ENCODE results near the gene TRIM8. TPM values are rescaled to one million over a fixed set of nuclear protein-coding genes. Genes with fewer than 3 reads are reported as not detected.

TRIM8 gene, protein sequence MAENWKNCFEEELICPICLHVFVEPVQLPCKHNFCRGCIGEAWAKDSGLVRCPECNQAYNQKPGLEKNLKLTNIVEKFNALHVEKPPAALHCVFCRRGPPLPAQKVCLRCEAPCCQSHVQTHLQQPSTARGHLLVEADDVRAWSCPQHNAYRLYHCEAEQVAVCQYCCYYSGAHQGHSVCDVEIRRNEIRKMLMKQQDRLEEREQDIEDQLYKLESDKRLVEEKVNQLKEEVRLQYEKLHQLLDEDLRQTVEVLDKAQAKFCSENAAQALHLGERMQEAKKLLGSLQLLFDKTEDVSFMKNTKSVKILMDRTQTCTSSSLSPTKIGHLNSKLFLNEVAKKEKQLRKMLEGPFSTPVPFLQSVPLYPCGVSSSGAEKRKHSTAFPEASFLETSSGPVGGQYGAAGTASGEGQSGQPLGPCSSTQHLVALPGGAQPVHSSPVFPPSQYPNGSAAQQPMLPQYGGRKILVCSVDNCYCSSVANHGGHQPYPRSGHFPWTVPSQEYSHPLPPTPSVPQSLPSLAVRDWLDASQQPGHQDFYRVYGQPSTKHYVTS
- 56.3 TPM for polyA plus RNA-seq
- long read RNA-seq, donor 1, full-length matches to known transcripts, result 6 of 6 reads
- long read RNA-seq, donor 1, partial matches to known transcripts, result 0 of 6 reads
- long read RNA-seq, donor 1, other reads (novel, unspliced or antisense), result 0 of 6 reads
- long read RNA-seq, donor 2, full-length matches to known transcripts, result 16 of 16 reads
- long read RNA-seq, donor 2, partial matches to known transcripts, result 0 of 16 reads
- long read RNA-seq, donor 2, other reads (novel, unspliced or antisense), result 0 of 16 reads
- long read RNA-seq, donor 3, result 0 reads
- long read RNA-seq, donor 4, full-length matches to known transcripts, result 1 of 1 reads
- long read RNA-seq, donor 4, partial matches to known transcripts, result 0 of 1 reads
- long read RNA-seq, donor 4, other reads (novel, unspliced or antisense), result 0 of 1 reads
- long read RNA-seq, donor 5, full-length matches to known transcripts, result 4 of 4 reads
- long read RNA-seq, donor 5, partial matches to known transcripts, result 0 of 4 reads
- long read RNA-seq, donor 5, other reads (novel, unspliced or antisense), result 0 of 4 reads
- long read RNA-seq, donor 6, full-length matches to known transcripts, result 11 of 11 reads
- long read RNA-seq, donor 6, partial matches to known transcripts, result 0 of 11 reads
- long read RNA-seq, donor 6, other reads (novel, unspliced or antisense), result 0 of 11 reads
- long read RNA-seq, donor 7, full-length matches to known transcripts, result 9 of 9 reads
- long read RNA-seq, donor 7, partial matches to known transcripts, result 0 of 9 reads
- long read RNA-seq, donor 7, other reads (novel, unspliced or antisense), result 0 of 9 reads
- long read RNA-seq, donor 8, full-length matches to known transcripts, result 9 of 9 reads
- long read RNA-seq, donor 8, partial matches to known transcripts, result 0 of 9 reads
- long read RNA-seq, donor 8, other reads (novel, unspliced or antisense), result 0 of 9 reads
- long read RNA-seq, donor 9, full-length matches to known transcripts, result 4 of 4 reads
- long read RNA-seq, donor 9, partial matches to known transcripts, result 0 of 4 reads
- long read RNA-seq, donor 9, other reads (novel, unspliced or antisense), result 0 of 4 reads
- long read RNA-seq, donor 10, full-length matches to known transcripts, result 7 of 7 reads
- long read RNA-seq, donor 10, partial matches to known transcripts, result 0 of 7 reads
- long read RNA-seq, donor 10, other reads (novel, unspliced or antisense), result 0 of 7 reads
- long read RNA-seq, donor 11, full-length matches to known transcripts, result 10 of 10 reads
- long read RNA-seq, donor 11, partial matches to known transcripts, result 0 of 10 reads
- long read RNA-seq, donor 11, other reads (novel, unspliced or antisense), result 0 of 10 reads

DNA sequence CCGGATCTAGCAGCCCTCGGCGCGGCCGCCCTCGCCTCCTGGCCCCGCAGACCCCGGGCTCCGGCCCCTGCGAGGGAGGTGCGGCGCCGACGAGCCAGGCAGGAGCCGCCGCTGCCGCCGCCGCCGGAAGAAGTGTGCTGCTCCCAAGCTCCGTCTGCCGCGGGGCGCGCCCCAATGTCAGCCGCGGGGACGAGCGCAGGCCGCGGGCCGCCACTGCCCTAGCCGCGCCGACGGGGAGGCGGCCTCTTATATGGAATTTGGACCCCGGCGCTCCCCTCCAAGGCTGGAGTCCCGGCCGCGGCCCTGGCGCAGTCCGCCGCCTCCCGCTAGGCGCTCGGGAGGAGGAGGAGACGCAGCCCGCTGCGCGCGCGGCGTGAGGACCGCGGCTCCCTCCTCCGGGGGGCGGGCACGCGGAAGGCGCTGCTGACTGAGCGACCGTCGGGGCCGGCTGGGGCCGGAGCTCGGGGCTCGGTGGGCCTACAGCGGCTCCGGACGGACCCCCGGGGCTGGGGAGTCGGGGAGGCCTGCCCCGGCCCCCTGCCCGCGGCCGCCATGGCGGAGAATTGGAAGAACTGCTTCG lies at the start of gene TRIM8:
Gene TRIM8, plus strand, starts transcription at position 414 of the 580 bp plus-strand sequence. Its CDS starts 139 bp downstream, at position 553.
- DNase-seq, result peak; percentile 71 to 89
- WGBS (ENCODE audit: insufficient coverage, low lambda C conversion rate), result no CpG with 5 or more reads among the region's 80 CpGs

DNA sequence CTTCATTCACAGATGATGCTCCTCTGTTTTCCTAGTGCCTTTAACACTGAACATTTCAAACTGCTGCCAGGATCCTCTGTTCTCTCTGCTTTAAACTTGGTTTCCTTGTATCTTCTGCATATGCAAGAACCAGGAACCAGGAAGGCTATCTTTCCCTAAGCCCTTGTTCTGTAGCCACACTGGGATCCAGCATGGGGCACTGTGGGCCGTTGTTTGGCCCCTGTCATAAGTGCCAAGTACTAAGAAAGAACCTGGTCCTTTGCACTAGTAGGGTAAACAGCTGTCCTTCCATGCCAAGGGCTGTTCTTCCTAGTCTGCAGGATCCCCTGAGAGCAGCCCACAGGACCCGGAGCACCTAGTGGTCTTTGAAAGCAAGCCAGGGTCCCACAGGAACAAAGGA lies 49.0 kb upstream of the TRIM8 start:
- Histone ChIP-seq H3K9me3 (ENCODE audit: control insufficient read depth, low read depth, low read length) (no peaks in the 10 kb centered on the region), H3K4me3 (ENCODE audit: low read length) (no peak overlapping the region), H3K27ac (ENCODE audit: low read length) (no peak overlapping the region), H3K4me1 (ENCODE audit: control insufficient read depth, insufficient read depth, low read length) (peaks cover 45% of the 10 kb centered on the region), H3K27me3 (ENCODE audit: control insufficient read depth, insufficient read depth, low read length) (no peaks in the 10 kb centered on the region), H3K36me3 (ENCODE audit: control insufficient read depth, insufficient read depth, low read length) (peaks cover 28% of the 10 kb centered on the region)
- no peak for DNase-seq
- no CpG with 5 or more reads among the region's 2 CpGs for WGBS (ENCODE audit: insufficient coverage, low lambda C conversion rate)

More for the DNA sequence above, at the start of gene TRIM8:
- Histone ChIP-seq H3K36me3 (ENCODE audit: control insufficient read depth, insufficient read depth, low read length) (peaks cover 19% of the 10 kb centered on the region), H3K27me3 (ENCODE audit: control insufficient read depth, insufficient read depth, low read length) (no peaks in the 10 kb centered on the region), H3K4me3 (ENCODE audit: low read length) (peak within 1 kb of the TSS; percentile 63), H3K27ac (ENCODE audit: low read length) (peak within 1 kb of the TSS; percentile 99), H3K4me1 (ENCODE audit: control insufficient read depth, insufficient read depth, low read length) (peaks cover 28% of the 10 kb centered on the region), H3K9me3 (ENCODE audit: control insufficient read depth, low read depth, low read length) (no peaks in the 10 kb centered on the region)

DNA sequence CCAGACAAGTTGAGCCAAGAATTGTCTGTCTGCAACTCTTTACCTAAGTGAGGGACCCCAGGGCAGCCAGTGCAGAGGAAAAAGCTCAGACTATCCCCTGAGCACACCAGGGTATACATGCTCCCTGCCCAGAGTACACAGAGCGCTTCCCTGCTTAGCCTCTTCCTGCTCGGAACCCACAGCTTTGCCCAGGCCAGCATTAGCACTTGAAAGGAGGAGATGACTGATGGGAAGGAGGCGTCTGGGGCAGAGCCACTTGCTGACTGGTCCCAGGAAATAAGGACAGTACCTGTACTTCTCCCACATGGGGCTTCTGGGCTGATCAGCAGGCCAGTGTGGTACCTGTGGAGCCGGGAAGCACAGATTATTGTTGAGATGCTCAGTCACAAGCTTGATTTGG lies 48.4 kb upstream of the TRIM8 start:
- WGBS (ENCODE audit: insufficient coverage, low lambda C conversion rate), result no CpG with 5 or more reads among the region's 4 CpGs

DNA sequence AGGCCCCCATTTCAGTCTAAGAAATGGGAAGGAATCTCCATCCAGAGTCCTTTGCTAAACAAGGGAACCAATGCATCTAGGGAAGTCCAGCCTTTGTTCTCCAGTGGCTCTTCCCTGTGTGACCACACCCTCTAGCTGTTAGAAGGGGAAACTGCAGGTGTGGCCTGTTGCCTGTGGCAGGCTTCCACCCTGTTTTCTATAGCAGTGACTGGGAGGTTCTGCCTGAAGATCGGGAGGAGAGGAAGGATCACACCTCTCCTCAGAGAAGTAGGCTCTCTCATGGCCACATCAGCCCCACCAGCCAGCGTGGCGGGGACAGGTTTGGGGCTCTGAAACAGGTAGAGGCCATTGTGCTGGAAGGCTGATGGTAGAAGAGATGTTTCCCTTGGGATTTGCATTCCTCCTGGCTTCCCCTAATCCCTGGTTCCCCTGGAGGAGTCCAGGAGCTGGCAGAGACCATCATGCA lies 47.7 kb upstream of the TRIM8 start:
- no CpG with 5 or more reads among the region's 3 CpGs for WGBS (ENCODE audit: insufficient coverage, low lambda C conversion rate)
- Histone ChIP-seq H3K27me3 (ENCODE audit: control insufficient read depth, insufficient read depth, low read length) (no peaks in the 10 kb centered on the region), H3K9me3 (ENCODE audit: control insufficient read depth, low read depth, low read length) (no peaks in the 10 kb centered on the region), H3K36me3 (ENCODE audit: control insufficient read depth, insufficient read depth, low read length) (peaks cover 40% of the 10 kb centered on the region), H3K27ac (ENCODE audit: low read length) (peak overlapping the region; percentile 2), H3K4me3 (ENCODE audit: low read length) (no peak overlapping the region), H3K4me1 (ENCODE audit: control insufficient read depth, insufficient read depth, low read length) (peaks cover 56% of the 10 kb centered on the region)
- DNase-seq, result peak in 1 of 2 donors; percentile 61

More for the DNA sequence above, 48.4 kb upstream of the TRIM8 start:
- Histone ChIP-seq H3K9me3 (ENCODE audit: control insufficient read depth, low read depth, low read length) (no peaks in the 10 kb centered on the region), H3K4me3 (ENCODE audit: low read length) (no peak overlapping the region), H3K4me1 (ENCODE audit: control insufficient read depth, insufficient read depth, low read length) (peaks cover 51% of the 10 kb centered on the region), H3K36me3 (ENCODE audit: control insufficient read depth, insufficient read depth, low read length) (peaks cover 33% of the 10 kb centered on the region), H3K27ac (ENCODE audit: low read length) (no peak overlapping the region), H3K27me3 (ENCODE audit: control insufficient read depth, insufficient read depth, low read length) (no peaks in the 10 kb centered on the region)
- no peak for DNase-seq

DNA sequence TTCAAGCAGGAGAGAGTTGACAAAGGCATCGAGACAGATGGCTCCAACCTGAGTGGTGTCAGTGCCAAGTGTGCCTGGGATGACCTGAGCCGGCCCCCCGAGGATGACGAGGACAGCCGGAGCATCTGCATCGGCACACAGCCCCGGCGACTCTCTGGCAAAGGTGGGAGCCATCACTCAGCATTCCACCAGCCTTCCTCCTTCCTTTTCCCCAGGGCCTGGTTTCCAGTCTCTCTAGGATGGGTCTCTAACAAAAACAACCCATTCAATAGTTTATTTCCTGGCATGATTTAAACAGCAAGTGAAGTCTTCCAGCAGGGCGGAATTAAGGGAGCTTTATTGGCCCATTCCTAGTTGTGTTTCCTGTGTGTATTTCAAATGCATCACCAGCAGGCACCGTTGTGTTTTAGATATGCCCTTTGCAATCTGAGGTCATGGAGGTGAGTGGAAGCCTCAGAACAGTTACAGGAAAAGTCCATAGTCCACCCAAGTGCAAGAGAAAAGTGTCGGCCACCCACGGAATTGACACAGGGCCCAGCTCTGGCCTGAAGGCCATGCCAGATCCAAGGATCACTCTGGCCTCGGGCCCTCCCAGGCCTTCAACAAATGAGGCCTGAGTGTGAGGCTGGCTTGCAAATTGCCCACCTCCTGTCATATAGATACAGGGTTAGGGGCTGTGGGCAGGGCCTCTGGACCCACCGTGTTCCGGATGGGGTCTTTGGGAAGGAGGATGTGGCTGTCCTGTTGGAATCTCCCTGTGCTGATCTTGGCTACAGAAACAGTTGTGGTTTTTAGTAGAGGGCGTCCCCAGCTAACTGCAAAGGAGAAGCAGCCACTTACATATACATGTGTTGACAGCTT lies 46.9 kb upstream of the TRIM8 start:
- Histone ChIP-seq H3K27ac (ENCODE audit: low read length) (peak overlapping the region; percentile 2), H3K4me3 (ENCODE audit: low read length) (no peak overlapping the region), H3K27me3 (ENCODE audit: control insufficient read depth, insufficient read depth, low read length) (no peaks in the 10 kb centered on the region), H3K36me3 (ENCODE audit: control insufficient read depth, insufficient read depth, low read length) (peaks cover 46% of the 10 kb centered on the region), H3K4me1 (ENCODE audit: control insufficient read depth, insufficient read depth, low read length) (peaks cover 56% of the 10 kb centered on the region), H3K9me3 (ENCODE audit: control insufficient read depth, low read depth, low read length) (no peaks in the 10 kb centered on the region)
- no peak for DNase-seq
- WGBS (ENCODE audit: insufficient coverage, low lambda C conversion rate), result no CpG with 5 or more reads among the region's 16 CpGs

DNA sequence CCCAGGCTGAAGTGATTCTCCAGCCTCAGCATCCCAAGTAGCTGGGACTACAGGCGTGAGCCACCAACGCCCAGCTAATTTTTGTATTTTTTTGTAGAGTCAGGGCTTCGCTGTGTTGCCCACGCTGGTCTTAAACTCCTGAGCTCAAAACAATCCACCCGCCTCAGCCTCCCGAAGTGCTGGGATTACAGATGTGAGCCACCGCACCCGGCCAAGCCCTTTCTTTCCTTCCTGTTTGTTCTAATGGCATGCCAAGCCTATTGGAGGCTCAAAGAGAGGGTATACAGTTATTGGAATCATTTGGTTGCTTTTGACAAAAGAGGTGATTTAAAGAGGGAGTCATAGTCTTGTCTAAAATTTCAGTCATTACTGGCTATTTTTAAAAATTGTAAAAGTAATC lies 46.0 kb upstream of the TRIM8 start:
- peaks cover 50% of the 10 kb centered on the region for H3K4me1 ChIP-seq (ENCODE audit: control insufficient read depth, insufficient read depth, low read length)
- no peak overlapping the region for H3K27ac ChIP-seq (ENCODE audit: low read length)
- DNase-seq, result no peak
- no peaks in the 10 kb centered on the region for H3K27me3 ChIP-seq (ENCODE audit: control insufficient read depth, insufficient read depth, low read length)
- H3K4me3 ChIP-seq (ENCODE audit: low read length), result no peak overlapping the region
- H3K9me3 ChIP-seq (ENCODE audit: control insufficient read depth, low read depth, low read length), result no peaks in the 10 kb centered on the region
- WGBS (ENCODE audit: insufficient coverage, low lambda C conversion rate), result no CpG with 5 or more reads among the region's 8 CpGs
- peaks cover 54% of the 10 kb centered on the region for H3K36me3 ChIP-seq (ENCODE audit: control insufficient read depth, insufficient read depth, low read length)

DNA sequence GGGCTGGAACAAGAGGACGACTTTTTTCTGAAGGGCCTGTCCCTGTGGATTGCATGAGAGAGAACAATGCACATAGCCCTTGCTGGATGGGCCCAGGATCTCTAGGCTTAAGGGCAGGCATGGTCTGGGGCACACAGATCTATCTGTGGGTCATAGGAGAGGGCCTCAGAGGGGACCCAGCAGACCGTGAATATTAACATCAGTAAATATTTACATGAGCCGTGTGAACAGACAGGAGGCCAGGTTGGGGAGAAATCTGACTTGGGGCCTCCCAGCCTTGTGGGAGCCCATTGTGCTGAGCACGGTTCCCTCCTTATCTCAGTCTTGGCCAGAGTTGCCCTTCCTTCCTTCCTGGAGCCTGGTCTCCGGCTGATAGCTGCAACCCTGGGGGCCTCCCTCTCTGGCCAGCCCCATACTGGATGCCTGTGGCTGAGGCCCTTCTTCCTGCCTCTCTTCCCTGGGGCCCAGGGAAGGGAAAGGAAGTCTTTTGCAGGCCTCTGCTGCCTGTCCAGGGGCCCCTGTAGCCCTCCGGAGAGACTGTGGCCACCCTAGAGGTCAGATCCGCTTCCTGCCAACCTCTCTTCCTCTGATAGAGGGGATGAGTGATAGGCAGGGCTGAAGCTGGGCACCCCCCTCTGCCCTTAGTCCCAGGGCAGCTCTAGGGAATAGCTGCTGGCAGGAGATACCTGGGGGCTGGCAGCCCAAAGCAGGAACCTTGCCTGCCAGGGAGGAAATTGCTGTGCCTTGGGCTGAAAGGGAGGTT lies 44.5 kb upstream of the TRIM8 start:
- Histone ChIP-seq H3K36me3 (ENCODE audit: control insufficient read depth, insufficient read depth, low read length) (peaks cover 49% of the 10 kb centered on the region), H3K4me1 (ENCODE audit: control insufficient read depth, insufficient read depth, low read length) (peaks cover 53% of the 10 kb centered on the region), H3K4me3 (ENCODE audit: low read length) (no peak overlapping the region), H3K9me3 (ENCODE audit: control insufficient read depth, low read depth, low read length) (no peaks in the 10 kb centered on the region), H3K27me3 (ENCODE audit: control insufficient read depth, insufficient read depth, low read length) (no peaks in the 10 kb centered on the region), H3K27ac (ENCODE audit: low read length) (peak overlapping the region; percentile 56)
- WGBS (ENCODE audit: insufficient coverage, low lambda C conversion rate), result no CpG with 5 or more reads among the region's 7 CpGs
- DNase-seq, result peak; percentile 78 to 93

DNA sequence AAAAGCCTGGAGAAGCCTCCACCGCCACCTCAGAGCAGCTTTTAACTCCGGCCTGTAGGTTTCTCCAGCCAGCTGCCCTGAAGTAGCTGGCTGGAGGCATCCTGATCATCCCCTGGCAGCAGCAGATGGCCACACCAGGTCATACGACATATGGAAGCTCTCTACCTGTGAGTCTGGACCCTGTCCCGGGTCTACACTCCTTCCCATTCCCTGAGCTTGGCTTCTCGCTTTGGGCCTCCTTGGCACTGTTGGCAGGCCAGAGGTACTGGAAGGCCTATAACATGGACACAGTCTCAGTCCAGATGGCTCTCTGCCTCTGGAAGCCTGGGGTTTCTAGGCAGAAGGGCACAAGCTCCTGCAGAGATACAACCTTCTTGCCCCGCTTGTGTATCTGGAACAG lies 43.5 kb upstream of the TRIM8 start:
- Histone ChIP-seq H3K27me3 (ENCODE audit: control insufficient read depth, insufficient read depth, low read length) (no peaks in the 10 kb centered on the region), H3K9me3 (ENCODE audit: control insufficient read depth, low read depth, low read length) (no peaks in the 10 kb centered on the region), H3K36me3 (ENCODE audit: control insufficient read depth, insufficient read depth, low read length) (peaks cover 46% of the 10 kb centered on the region), H3K4me1 (ENCODE audit: control insufficient read depth, insufficient read depth, low read length) (peaks cover 57% of the 10 kb centered on the region), H3K4me3 (ENCODE audit: low read length) (no peak overlapping the region), H3K27ac (ENCODE audit: low read length) (no peak overlapping the region)
- DNase-seq, result no peak
- no CpG with 5 or more reads among the region's 6 CpGs for WGBS (ENCODE audit: insufficient coverage, low lambda C conversion rate)
